Esophagus squamous epithelium (tissue), 5 donors: Measurements from ENCODE around the gene IGLL5. TPM values are rescaled to one million over a fixed set of nuclear protein-coding genes. Genes with fewer than 3 reads are reported as not detected.

Experiments
- DNase-seq: peaks from one replicate; lab custom pipeline; 2025; lab: John Stamatoyannopoulos, UW
- H3K27ac ChIP-seq, 4 donors: fragments of 200-600 bp; sonication (generic); one replicate each; pipeline ENCODE4 v1.5.1; 2016 to 2019; ENCODE audit warnings: mild to moderate bottlenecking in 1 of 4
- H3K27me3 ChIP-seq, 4 donors: fragments of 200-600 bp; sonication (generic); 1 replicate in 3 of 4; 2 replicates in 1 of 4; pipeline versions ENCODE4 v1.5.1 to v1.6.0; 2017 to 2021; ENCODE audit warnings: antibody characterized with exemption in 1 of 4
- H3K36me3 ChIP-seq, 3 donors: fragments of 200-600 bp; sonication (generic); one replicate each; pipeline ENCODE4 v1.5.1; 2016 to 2019
- H3K4me1 ChIP-seq, 3 donors: fragments of 200-600 bp; sonication (generic); one replicate each; pipeline ENCODE4 v1.5.1; 2017 to 2019
- H3K4me3 ChIP-seq, 4 donors: fragments of 200-600 bp; sonication (generic); 1 replicate in 3 of 4; 2 replicates in 1 of 4; pipeline ENCODE4 v1.5.1; 2016 to 2019; ENCODE audit warnings: mild to moderate bottlenecking in 2 of 4, moderate library complexity in 1 of 4
- H3K9me3 ChIP-seq, 3 donors: fragments of 200-600 bp; sonication (generic); one replicate each; pipeline ENCODE4 v1.5.1; 2016 to 2019
- POLR2A ChIP-seq, 4 donors: fragments of 450-650 bp; IDR thresholded peaks; one replicate each; pipeline ENCODE4 v1.6.1; 2017; ENCODE audit warnings: antibody characterized with exemption in 4 of 4, mild to moderate bottlenecking in 4 of 4, moderate library complexity in 3 of 4
- WGBS, 2 donors: methylation state at CpG; one replicate each; pipeline ENCODE4 v1.1.5; 2018; 5-methylcytosine and 5-hydroxymethylcytosine counted together
- intact Hi-C: fragments of 100-400 bp; cut with DNase I; formaldehyde crosslinking; loops from one replicate; pipeline ENCODE4 v1.15.0; 2022
- total RNA-seq, 4 donors: library from RNA; depleted of rRNA; stranded (reverse); fragments of >200 nt; gene quantifications; one replicate each; pipeline ENCODE4 v1.1.0, GENCODE V29; 2016
- TF ChIP-seq, protein P1 (sequence below), 6 experiments: fragments of 450-650 bp in 4 of 6; fragments of 200-600 bp in 2 of 6; sonication (generic) in 2 of 6; IDR thresholded peaks; one replicate each; pipeline ENCODE4 v1.5.1; 2016 to 2019; ENCODE audit warnings: antibody characterized with exemption in 6 of 6, mild to moderate bottlenecking in 4 of 6, moderate library complexity in 4 of 6
- donor health status: DM: yes; HTN: yes; CAD: no.

The IGLL5 gene
- total RNA-seq, 4 donors from 2014 or later = 5.0 to 20.7 TPM; not detected in 2

DNA sequence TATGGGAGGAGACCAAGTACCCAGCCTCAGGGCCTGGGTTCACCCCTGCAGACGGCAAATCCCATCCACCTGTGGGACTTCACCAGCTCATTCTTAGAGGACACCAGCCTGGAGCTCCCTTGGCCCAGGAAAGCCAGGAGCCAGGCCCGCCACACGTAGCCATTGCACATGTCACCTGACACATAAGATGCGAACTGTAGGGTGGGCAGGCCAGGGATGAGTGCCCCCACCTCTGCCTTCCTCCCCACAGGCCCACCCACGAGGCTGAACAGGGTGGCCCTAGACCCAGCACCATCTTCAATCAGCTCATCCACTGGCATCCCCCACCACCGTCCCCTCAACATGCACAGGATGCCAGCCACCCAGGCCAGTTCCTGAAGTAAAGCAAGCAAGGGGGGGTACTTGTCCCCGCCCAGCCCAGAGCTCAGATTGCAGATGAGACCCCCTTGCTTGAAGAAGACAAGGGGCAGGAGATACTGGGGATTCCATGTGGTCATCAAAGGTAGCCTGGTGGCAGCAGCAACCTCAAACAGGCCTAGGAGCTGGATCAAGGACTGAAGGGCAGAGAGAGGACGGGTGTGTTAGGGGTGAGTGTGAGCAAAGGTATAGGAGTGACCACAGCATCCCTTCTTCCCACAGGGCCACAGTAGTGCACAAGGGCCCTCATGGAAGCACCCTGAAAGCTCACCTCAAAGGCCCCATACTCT lies 45.6 kb downstream of the IGLL5 start:
- Histone ChIP-seq H3K27me3 (peaks cover 0 to 20% (median 0%) of the 10 kb centered on the region in 4 donors), H3K9me3 (no peaks in the 10 kb centered on the region), H3K27ac (no peak overlapping the region), H3K36me3 (no peaks in the 10 kb centered on the region), H3K4me3 (no peak overlapping the region), H3K4me1 (peaks cover 0 to 6% (median 0%) of the 10 kb centered on the region in 3 donors)
- intact Hi-C loops = no loop called here
- TF ChIP-seq, protein P1, sequence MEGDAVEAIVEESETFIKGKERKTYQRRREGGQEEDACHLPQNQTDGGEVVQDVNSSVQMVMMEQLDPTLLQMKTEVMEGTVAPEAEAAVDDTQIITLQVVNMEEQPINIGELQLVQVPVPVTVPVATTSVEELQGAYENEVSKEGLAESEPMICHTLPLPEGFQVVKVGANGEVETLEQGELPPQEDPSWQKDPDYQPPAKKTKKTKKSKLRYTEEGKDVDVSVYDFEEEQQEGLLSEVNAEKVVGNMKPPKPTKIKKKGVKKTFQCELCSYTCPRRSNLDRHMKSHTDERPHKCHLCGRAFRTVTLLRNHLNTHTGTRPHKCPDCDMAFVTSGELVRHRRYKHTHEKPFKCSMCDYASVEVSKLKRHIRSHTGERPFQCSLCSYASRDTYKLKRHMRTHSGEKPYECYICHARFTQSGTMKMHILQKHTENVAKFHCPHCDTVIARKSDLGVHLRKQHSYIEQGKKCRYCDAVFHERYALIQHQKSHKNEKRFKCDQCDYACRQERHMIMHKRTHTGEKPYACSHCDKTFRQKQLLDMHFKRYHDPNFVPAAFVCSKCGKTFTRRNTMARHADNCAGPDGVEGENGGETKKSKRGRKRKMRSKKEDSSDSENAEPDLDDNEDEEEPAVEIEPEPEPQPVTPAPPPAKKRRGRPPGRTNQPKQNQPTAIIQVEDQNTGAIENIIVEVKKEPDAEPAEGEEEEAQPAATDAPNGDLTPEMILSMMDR (IDR thresholded peaks at IDR 0.05) = no peak
- no peak for TF ChIP-seq POLR2A (IDR thresholded peaks at IDR 0.05)
- WGBS, 2 donors = no CpG with 5 or more reads among the region's 8 CpGs
- no peak for DNase-seq

DNA sequence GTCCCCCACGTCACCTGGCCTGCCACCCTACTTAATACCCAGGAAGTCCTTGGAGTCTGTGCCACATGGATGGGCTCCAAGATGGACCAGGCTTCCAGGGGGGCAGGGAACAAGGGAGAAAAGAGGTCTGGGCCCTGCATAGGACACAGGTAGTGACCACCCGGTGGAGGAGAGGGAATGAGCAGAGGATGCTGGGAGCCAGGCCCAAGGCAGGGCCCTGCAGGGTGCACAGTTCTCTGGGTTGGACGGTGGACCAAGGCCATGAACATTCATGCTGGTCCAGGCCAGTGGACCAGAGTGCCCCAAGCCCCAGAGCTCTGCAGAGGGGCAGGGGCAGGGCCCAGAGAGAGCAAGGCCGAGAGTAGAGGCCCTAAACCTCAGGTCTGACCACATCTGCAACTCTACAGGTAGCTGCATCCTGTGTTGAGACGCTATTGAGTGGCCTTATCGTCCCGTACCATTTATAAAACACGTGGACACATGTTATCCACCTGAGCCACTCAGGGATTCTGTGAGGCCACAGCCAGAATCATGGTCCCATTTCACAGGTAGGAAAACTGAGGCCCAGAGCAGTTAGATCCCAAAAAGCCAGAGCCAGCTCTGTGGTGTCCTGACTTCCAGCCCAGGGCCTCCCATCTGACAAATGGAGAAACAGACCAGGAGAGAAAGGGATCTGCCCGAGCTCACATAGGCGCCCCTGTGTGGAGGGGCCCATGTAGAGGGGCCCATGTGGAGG lies 46.4 kb downstream of the IGLL5 start:
- DNase-seq = no peak
- WGBS, 2 donors = 74 to 78% methylated on average over 5 to 9 of the region's 10 CpGs
- TF ChIP-seq, protein P1 (IDR thresholded peaks at IDR 0.05) = no peak
- no peak for TF ChIP-seq POLR2A (IDR thresholded peaks at IDR 0.05)
- intact Hi-C loops = no loop called here
- H3K4me1 ChIP-seq = peaks cover 0 to under 1% (median 0%) of the 10 kb centered on the region in 3 donors
- H3K9me3 ChIP-seq = no peaks in the 10 kb centered on the region
- H3K27me3 ChIP-seq = peaks cover 0 to 20% (median 0%) of the 10 kb centered on the region in 4 donors
- H3K27ac ChIP-seq = no peak overlapping the region
- H3K36me3 ChIP-seq = no peaks in the 10 kb centered on the region
- no peak overlapping the region for H3K4me3 ChIP-seq

DNA sequence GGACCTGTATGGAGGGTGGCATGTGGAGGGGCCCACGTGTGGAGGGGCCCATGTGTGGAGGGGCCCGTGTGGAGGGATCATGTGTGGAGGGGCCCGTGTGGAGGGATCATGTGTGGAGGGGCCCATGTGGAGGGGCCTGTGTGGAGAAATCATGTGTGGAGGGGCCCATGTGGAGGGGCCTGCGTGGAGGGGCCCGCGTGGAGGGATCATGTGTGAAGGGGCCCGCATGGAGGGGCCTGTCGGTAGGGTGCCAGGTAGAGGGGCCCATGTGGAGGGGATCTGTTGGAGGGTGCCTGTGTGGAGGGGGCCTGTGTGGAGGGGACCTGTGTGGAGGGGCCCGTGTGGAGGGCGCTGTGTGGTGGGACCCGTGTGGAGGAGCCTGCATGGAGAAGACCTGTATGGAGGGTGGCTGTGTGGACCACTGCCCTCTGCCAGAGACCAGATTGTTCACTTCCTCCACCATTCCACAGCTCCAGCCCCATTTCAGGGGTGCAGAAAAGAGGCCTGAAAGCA lies 47.0 kb downstream of the IGLL5 start:
- DNase-seq = no peak
- Histone ChIP-seq H3K9me3 (no peaks in the 10 kb centered on the region), H3K4me1 (no peaks in the 10 kb centered on the region), H3K4me3 (no peak overlapping the region), H3K27ac (no peak overlapping the region), H3K27me3 (peaks cover 0 to 20% (median 0%) of the 10 kb centered on the region in 4 donors), H3K36me3 (no peaks in the 10 kb centered on the region)
- intact Hi-C loops = no loop called here
- TF ChIP-seq, protein P1 (IDR thresholded peaks at IDR 0.05) = no peak
- TF ChIP-seq POLR2A (IDR thresholded peaks at IDR 0.05) = no peak
- WGBS, 2 donors = 80 to 84% methylated on average over 8 to 11 of the region's 11 CpGs

DNA sequence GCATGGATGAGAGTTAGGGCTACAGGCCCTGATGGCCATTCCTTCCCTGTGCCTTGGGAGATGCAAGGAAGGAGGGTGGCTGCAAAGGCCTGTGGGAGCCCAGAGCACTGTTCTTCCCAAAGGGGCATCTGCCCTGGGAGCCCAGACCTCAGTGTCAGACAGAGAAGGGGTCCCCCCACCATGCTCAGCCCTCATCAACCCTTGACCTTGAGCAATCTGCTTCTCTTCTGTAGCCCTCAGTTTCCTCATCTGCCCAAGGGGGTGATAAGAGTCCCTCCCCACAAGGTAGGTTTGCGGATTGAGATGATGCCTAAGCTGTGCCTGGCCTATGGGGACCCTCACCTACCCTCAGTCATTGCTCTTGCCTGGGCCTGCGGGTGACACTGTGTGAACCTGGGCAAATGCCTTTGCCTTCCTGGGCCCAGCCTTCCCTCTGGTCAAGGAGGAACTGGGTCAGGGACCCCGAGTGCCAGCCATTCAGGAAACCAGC lies 47.5 kb downstream of the IGLL5 start:
- H3K9me3 ChIP-seq = no peaks in the 10 kb centered on the region
- WGBS, 2 donors = 80% methylated on average over 1 of the region's 3 CpGs; no CpG with 5 or more reads in 1 of the 2 donors
- no peak for DNase-seq
- no peak for TF ChIP-seq POLR2A (IDR thresholded peaks at IDR 0.05)
- TF ChIP-seq, protein P1 (IDR thresholded peaks at IDR 0.05) = no peak
- intact Hi-C loops = no loop called here
- no peak overlapping the region for H3K4me3 ChIP-seq
- no peaks in the 10 kb centered on the region for H3K4me1 ChIP-seq
- H3K27me3 ChIP-seq = peaks cover 0 to 20% (median 0%) of the 10 kb centered on the region in 4 donors
- no peaks in the 10 kb centered on the region for H3K36me3 ChIP-seq
- H3K27ac ChIP-seq = no peak overlapping the region
